ENCODE data around the gene CHTF18. TPM values are rescaled to one million over a fixed set of nuclear protein-coding genes. Genes with fewer than 3 reads are reported as not detected.

CHTF18 gene
- total RNA-seq, 4 donors from 2014 or later = 5.0 to 17.8 (median 7.3) TPM

DNA sequence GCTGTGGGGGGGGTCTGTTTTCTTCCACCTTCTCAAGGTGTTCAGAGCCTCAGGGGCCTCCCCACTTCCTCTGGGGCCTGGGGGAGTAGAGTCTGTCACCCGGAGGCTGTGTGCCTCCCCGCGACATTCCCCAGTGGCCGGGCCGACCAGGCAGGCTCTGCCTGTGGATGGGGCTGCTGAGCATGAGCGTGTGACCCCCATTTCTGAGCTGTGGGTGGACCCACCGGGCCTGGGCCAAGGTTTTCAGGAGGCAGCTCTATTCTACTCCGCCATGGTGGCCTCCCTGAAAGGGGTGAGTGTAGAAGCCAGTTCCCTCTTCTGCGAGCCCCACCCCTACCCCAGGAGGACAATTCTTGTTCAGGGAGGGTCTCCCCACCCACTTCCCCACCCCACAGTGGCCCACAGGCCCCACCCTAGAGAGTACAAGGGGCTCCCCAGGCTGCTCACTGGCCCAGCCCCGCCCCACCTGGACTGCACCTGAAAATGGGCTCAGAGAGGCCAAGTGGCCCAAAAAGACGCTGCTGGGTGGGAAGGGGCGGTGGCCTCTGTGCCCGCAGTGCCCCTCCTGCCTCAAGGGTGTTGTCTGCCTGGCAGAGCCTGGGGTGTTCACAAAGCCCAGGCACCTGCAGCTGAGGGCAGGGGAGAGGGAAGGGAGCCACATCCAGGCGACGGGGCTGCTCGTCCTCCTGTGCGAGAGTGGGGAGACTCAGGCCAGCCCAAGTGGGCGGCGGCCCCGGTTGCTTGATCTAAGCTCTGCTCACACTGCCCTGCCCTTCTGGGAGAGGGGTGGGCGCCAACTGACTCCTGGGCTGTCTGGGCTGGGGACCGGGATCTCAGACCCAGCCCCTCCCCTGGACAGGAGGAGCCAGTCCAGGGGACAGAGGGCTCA lies 26.6 kb upstream of the CHTF18 start:
- Histone ChIP-seq H3K9me3 (no peaks in the 10 kb centered on the region), H3K27ac (peak overlapping the region in 1 of 4 donors; percentile 49), H3K4me3 (no peak overlapping the region), H3K27me3 (peaks cover 0 to 51% (median 0%) of the 10 kb centered on the region in 4 donors), H3K36me3 (no peaks in the 10 kb centered on the region), H3K4me1 (peaks cover 7 to 47% (median 12%) of the 10 kb centered on the region in 3 donors)
- 80% methylated on average over 3 of the region's 22 CpGs; no CpG with 5 or more reads in 1 of the 2 donors for WGBS, 2 donors
- intact Hi-C loops (cut with DNase I) = no loop called here
- no peak for DNase-seq
- TF ChIP-seq, protein P1, sequence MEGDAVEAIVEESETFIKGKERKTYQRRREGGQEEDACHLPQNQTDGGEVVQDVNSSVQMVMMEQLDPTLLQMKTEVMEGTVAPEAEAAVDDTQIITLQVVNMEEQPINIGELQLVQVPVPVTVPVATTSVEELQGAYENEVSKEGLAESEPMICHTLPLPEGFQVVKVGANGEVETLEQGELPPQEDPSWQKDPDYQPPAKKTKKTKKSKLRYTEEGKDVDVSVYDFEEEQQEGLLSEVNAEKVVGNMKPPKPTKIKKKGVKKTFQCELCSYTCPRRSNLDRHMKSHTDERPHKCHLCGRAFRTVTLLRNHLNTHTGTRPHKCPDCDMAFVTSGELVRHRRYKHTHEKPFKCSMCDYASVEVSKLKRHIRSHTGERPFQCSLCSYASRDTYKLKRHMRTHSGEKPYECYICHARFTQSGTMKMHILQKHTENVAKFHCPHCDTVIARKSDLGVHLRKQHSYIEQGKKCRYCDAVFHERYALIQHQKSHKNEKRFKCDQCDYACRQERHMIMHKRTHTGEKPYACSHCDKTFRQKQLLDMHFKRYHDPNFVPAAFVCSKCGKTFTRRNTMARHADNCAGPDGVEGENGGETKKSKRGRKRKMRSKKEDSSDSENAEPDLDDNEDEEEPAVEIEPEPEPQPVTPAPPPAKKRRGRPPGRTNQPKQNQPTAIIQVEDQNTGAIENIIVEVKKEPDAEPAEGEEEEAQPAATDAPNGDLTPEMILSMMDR (IDR thresholded peaks at IDR 0.05) = no peak
- no peak for TF ChIP-seq POLR2A (IDR thresholded peaks at IDR 0.05)

DNA sequence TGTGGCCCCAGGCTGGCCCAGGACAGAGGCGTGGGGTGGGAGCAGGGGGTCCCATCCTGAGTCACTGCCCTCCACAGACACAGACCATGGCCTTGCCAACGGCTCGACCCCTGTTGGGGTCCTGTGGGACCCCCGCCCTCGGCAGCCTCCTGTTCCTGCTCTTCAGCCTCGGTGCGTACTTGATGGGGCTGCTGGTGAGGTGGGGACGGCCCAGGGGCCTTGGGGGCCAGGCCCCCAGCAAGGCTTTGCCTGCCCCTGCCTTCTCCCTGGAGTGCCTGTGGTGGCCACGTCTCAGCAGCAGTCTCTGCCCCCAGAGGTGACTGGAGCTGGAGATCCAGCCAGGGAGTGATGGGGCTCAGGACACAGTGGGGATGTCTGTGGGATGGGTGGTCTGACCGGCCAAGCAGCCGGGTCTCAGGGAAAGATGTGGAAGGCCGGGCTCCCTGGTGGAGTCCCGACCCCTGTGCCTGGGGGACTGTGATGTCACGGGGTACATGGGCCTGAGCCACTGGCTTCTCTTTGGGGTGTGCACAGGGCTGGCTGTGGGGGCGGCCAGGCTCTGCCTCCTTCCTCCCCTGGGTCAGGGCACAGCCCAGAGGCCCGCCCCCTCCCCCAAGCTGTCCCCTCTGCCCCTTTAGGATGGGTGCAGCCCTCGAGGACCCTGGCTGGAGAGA lies 25.7 kb upstream of the CHTF18 start:
- no peak overlapping the region for H3K27ac ChIP-seq
- no peaks in the 10 kb centered on the region for H3K36me3 ChIP-seq
- peaks cover 0 to 51% (median 0%) of the 10 kb centered on the region in 4 donors for H3K27me3 ChIP-seq
- no peak for DNase-seq
- WGBS, 2 donors = 100% methylated on average over 1 of the region's 17 CpGs; no CpG with 5 or more reads in 1 of the 2 donors
- H3K4me1 ChIP-seq = peaks cover 7 to 41% (median 12%) of the 10 kb centered on the region in 3 donors
- H3K4me3 ChIP-seq = no peak overlapping the region
- no peaks in the 10 kb centered on the region for H3K9me3 ChIP-seq
- TF ChIP-seq, protein P1 (IDR thresholded peaks at IDR 0.05) = no peak
- no peak for TF ChIP-seq POLR2A (IDR thresholded peaks at IDR 0.05)
- intact Hi-C loops (cut with DNase I) = no loop called here

DNA sequence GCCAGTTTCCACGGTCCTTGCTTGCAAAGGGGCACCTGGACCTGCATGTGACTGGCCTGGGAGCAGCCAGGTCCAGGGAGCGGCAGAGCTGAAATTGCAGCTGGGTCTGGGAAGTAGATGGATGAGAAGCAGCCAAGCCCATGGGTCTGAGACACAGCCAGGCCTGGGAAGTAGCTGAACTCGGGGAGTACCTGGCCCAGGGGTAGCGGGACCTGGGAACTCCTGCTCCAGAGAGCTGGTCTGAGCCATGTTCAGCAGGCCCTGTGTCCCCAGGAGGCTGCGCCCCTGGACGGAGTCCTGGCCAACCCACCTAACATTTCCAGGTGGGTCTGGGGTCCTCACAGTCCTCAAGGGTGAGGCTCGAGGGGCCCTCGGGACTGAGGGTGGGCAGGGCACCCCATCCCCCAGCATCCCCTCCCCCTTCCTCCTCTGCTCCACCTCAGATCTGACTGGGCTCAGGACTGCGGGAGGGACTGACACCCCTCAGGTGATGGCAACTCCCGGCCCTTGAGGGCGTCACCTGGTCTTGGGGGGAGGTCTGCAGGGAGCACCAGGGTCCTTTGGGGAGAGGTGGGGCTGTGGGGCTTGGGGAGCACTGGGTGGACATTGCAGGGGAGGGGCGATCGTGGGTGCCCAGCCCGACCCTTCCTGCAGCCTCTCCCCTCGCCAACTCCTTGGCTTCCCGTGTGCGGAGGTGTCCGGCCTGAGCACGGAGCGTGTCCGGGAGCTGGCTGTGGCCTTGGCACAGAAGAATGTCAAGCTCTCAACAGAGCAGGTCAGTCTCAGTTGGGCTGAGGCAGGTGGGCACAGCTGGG lies 24.8 kb upstream of the CHTF18 start:
- H3K4me3 ChIP-seq = no peak overlapping the region
- H3K27me3 ChIP-seq = peaks cover 0 to 54% (median 0%) of the 10 kb centered on the region in 4 donors
- DNase-seq = no peak
- H3K9me3 ChIP-seq = no peaks in the 10 kb centered on the region
- WGBS, 2 donors = 80% methylated on average over 1 of the region's 21 CpGs; no CpG with 5 or more reads in 1 of the 2 donors
- intact Hi-C loops (cut with DNase I) = no loop called here
- H3K4me1 ChIP-seq = peaks cover 7 to 43% (median 12%) of the 10 kb centered on the region in 3 donors
- no peaks in the 10 kb centered on the region for H3K36me3 ChIP-seq
- H3K27ac ChIP-seq = no peak overlapping the region
- TF ChIP-seq, protein P1 (IDR thresholded peaks at IDR 0.05) = no peak
- TF ChIP-seq POLR2A (IDR thresholded peaks at IDR 0.05) = no peak

DNA sequence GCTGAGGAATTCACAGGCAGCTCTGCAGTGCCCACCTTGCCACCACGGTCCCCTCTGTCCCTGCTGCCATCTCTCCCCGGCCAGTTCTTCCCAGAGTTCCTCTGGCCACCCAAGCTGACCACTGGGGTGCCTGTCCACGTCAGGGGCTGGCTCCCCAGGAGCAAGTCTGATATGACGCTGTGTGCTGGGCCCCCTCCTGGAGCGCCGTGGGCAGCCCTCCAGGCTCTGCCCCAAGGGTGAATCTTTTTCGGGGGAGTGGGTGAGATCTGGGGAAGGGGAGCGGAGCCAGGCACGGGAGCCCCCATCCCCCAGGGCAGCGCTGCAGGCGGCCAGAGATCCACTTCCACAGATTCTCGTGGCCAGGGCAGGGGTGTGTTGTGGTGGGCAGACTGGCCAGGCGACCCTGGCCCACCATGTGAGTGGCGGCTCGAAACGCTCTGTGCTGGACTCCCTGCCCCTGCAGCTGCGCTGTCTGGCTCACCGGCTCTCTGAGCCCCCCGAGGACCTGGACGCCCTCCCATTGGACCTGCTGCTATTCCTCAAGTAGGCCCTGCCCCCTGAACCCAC lies 24.2 kb upstream of the CHTF18 start:
- H3K9me3 ChIP-seq = no peaks in the 10 kb centered on the region
- H3K36me3 ChIP-seq = no peaks in the 10 kb centered on the region
- H3K4me3 ChIP-seq = no peak overlapping the region
- H3K27ac ChIP-seq = no peak overlapping the region
- TF ChIP-seq, protein P1 (IDR thresholded peaks at IDR 0.05) = no peak
- TF ChIP-seq POLR2A (IDR thresholded peaks at IDR 0.05) = no peak
- WGBS, 2 donors = 71% methylated on average over 7 of the region's 20 CpGs; no CpG with 5 or more reads in 1 of the 2 donors
- peaks cover 0 to 61% (median 0%) of the 10 kb centered on the region in 4 donors for H3K27me3 ChIP-seq
- peaks cover 7 to 40% (median 12%) of the 10 kb centered on the region in 3 donors for H3K4me1 ChIP-seq
- no peak for DNase-seq
- intact Hi-C loops (cut with DNase I) = no loop called here

Data from esophagus squamous epithelium (tissue), 5 donors.